Nucleus accumbens (tissue), 56 donors: ENCODE data around the gene FRMPD2.

Experiments used
- DNase-seq, 56 donors: peaks; one replicate each; lab custom pipeline; 2025; lab: John Stamatoyannopoulos, UW

Gene FRMPD2, protein sequence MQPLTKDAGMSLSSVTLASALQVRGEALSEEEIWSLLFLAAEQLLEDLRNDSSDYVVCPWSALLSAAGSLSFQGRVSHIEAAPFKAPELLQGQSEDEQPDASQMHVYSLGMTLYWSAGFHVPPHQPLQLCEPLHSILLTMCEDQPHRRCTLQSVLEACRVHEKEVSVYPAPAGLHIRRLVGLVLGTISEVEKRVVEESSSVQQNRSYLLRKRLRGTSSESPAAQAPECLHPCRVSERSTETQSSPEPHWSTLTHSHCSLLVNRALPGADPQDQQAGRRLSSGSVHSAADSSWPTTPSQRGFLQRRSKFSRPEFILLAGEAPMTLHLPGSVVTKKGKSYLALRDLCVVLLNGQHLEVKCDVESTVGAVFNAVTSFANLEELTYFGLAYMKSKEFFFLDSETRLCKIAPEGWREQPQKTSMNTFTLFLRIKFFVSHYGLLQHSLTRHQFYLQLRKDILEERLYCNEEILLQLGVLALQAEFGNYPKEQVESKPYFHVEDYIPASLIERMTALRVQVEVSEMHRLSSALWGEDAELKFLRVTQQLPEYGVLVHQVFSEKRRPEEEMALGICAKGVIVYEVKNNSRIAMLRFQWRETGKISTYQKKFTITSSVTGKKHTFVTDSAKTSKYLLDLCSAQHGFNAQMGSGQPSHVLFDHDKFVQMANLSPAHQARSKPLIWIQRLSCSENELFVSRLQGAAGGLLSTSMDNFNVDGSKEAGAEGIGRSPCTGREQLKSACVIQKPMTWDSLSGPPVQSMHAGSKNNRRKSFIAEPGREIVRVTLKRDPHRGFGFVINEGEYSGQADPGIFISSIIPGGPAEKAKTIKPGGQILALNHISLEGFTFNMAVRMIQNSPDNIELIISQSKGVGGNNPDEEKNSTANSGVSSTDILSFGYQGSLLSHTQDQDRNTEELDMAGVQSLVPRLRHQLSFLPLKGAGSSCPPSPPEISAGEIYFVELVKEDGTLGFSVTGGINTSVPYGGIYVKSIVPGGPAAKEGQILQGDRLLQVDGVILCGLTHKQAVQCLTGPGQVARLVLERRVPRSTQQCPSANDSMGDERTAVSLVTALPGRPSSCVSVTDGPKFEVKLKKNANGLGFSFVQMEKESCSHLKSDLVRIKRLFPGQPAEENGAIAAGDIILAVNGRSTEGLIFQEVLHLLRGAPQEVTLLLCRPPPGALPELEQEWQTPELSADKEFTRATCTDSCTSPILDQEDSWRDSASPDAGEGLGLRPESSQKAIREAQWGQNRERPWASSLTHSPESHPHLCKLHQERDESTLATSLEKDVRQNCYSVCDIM (N-terminal part only)

DNA sequence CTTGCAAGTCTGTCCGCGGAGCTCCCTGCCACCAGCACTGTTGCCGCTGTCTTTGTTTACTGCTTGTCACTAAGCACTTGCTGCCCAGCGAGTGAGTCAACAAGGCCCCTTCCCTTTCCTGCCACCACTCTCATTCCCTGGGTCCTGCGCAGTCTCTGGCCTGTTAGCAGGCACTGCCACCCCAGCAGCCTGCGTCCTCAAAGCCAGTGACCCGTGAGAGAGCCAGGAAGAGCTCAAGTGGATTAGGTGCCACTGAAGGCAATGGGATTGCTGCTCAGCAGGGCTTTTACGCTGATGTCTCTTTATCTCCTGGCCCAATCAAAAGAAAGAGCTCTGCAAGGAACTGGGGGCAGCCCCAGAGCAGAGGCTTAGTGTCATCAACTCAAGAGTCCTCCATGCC is at the start of gene FRMPD2:
FRMPD2 (minus strand) TSS at position 61 of the 400 bp plus-strand sequence. CDS start 129 bp downstream, outside the sequence.
- DNase-seq = peak in 11 of 56 donors; percentile 12 to 41 (median 22)

DNA sequence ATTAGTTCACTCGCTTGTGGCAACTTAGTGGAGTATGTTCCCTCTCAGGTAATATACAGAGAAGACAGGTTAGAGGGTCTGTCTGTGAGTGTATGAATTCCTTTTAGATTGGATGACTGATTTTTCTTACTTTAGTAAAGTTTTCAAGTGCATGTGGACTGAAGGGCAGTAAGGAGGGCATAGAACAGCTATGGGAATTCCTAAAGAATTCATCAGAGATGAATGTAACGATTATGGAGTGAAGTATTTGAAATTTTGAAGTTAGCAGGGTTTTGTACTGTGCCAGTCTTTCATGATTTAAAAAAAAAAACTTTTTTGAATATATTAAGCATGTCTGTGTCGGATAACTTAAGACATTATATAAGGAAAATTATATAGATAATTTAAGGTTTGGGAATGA is 47.5 kb upstream of the FRMPD2 start:
- no peak for DNase-seq

DNA sequence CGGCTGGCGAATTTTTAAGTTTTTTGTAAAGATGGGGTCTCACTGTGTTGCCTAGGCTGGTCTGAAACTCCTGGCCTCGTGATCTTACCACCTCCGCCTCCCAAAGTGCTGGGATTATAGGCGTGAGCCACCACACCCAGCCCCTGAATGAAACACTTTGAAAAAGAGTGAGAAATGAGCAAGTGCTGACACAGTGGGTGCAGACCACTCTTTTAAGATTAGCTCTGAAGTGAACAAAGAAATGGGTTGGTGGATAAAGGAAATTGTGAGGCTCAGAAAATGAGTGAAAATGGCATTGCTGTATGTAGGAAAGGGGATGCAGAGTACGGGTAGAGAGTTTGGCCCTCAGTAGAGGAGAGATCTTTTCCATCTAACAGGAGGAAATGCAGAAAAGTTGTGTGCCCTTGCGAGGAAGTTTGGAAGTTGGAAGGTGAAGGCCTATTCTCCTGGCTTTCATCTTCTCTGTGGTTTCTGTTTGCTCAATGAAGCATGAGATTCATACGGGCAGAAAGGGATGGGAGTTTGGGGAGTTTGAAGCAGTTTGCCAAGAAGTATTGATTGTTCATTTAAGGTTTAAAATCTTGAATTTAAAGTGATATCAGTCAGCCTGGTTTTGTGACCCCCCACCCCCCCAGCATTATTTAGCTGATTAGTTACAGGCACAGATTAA is 43.0 kb upstream of the FRMPD2 start:
- DNase-seq = no peak

DNA sequence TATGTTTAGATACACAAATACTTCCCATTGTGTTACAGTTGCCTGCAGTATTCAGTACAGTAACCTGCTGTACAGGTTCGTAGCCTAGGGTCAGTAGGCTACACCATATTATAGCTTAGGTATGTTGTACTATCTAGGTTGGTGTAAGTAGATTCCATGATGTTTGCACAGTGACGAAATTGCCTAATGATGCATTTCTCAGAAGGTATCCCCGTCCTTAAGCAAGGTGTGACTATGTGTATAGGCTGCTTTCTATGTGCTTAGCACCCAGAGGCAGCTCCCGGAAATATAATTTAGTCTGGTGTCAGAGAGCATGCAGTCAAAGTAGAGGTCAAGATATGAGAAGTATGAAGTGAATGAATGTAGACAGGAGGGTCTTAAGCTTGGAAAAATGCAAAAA is 41.7 kb upstream of the FRMPD2 start:
- no peak for DNase-seq

DNA sequence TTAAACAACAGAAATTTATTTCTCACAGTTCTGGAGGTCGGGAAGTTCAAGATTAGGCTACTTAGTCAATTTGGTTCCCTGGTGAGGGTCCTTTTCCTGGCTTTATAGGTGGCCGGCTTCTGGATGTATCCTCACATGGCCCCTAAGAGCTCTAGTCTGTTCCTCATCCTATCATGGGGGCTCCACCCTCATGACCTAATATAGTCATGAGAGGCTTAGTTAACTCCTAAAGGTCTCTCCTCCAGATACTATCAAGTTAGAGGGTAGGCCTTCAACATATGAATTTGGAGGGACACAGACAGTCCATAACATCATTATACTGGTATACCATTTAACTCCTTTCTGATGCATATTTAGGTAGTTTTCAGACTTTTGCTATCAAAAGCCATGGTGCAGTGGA is 39.6 kb upstream of the FRMPD2 start:
- DNase-seq = no peak

DNA sequence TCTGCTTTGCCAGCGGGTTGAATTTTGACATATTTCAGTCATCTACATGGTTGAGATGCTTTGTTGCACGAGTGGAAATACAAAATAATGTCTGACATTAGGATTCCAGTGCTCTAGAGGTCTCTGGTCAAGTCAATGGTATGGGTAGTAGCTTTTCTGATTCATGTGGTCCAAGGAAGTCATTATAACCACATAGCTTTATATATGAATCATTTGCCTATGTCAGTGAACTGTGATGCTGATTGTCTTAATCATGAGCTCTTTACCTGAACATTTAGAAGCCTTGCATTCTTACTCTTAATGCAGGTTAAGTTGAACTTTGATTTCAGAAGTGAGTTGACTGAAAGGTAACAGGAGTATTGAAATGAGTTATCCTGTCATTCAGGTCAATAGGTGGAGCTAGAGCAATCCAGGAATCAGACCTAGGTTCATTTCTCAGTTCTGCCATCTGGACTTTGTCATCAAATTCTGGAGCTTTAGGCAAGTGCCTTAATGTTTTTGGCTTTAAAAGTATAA is 35.3 kb upstream of the FRMPD2 start:
- no peak for DNase-seq

DNA sequence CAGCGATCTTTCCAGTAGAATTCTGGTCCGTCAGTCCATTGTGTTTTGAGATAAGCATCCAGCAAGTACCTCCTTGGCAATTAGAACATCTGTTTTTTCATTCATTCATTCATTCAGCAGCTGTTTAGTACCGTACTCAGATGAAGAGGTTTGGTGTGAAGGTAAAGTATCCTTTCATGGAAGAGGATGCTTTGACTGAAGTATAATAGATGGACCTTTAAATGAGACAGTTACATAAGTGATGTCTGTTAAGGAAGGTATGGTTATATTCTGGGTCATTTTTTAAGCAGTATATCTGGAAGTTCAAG is 33.2 kb upstream of the FRMPD2 start:
- DNase-seq = no peak

DNA sequence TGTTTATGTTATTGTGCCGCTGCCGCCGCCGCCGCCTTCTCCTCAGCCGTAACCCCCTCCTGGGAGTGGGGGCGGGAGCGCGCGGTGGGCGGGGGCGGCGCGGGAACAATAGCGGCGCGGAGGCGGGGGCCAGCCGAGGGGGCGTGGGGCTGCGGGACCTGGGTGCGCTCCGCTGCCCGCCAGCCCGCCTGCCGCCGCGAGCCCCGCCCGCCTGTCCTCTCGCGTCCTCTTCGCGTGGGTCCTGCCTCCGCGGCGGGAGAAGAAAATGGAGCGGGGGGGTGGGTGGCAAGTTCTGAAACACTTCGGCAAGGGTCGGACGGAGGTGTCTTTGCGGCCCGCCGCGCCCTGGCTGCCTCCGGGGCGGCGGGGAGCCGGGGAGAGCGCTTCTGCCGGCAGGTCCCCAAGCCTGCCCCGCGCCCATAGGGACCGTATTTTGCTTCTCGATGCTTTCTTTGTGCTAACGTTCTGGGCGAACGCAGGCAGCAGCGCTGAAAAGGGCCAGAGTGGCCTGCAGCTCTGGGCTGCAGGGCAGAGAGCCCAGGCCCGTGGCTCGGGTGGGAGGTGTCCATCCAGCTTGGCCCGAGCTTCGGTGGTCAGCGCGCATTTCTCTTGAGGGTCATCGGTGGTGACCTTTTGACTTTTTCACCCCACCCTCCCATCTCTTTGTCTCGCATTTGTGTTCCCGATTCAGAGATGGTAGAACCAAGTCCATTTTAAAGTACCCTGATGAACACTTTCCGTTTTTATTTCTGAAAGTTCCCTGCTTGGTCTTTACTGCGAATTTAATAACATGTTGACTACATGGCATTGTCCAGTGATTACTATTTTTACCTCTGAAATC is 32.6 kb upstream of the FRMPD2 start:
- DNase-seq = peak in 42 of 56 donors; percentile 39 to 88 (median 70)

DNA sequence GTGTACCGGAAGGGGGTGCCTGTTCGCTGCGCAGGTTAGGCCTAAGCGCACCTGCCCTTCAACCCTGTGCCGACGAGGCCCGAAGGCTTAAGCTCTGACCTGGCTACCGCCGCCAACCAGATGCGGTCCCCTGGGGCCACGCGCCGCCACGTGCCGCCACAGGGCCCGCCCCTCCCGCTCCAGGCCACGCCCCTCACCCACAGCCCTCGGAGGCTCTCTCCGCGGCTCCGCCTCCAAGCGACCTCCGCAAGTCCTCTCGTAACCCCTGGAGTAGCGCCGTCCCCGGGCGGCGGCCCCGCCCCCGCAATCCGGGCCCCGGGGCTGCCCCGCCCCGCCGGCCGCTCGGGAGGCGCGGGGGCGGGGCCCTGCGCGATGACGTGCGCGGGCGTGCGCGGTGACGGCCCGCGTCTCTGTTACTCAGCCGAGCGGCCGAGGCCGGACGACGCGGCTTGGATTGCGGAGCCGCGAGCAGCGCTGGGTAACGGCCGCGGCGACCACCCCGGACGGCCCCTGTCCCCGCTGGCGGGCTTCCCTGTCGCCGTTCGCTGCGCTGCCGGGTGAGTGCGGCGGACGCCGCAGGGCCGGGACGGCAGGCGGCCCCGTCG is 31.9 kb upstream of the FRMPD2 start, which contains the start of gene MAPK8:
MAPK8 (plus strand) TSS at position 413 of the 605 bp plus-strand sequence. CDS start 94,984 bp downstream, outside the sequence.
- DNase-seq = peak in 55 of 56 donors; percentile 50 to 97 (median 85)

DNA sequence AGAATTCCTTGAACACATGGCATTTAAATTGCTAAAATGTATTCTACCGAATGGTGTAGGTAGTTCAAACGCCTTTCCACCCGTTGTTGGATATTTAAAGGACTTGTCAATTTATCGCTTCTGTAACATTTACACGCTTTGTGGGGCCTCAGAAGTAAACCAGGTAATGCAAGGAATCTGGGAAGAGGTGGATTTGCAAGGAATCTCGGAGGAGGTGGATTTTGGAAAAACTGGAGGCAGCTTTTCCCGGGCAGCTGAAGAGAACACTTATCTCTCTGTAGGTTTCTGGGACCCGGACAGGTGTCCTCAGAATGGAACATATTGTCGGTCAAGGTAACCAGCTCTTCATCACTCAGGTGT is 31.4 kb upstream of the FRMPD2 start:
- no peak for DNase-seq

DNA sequence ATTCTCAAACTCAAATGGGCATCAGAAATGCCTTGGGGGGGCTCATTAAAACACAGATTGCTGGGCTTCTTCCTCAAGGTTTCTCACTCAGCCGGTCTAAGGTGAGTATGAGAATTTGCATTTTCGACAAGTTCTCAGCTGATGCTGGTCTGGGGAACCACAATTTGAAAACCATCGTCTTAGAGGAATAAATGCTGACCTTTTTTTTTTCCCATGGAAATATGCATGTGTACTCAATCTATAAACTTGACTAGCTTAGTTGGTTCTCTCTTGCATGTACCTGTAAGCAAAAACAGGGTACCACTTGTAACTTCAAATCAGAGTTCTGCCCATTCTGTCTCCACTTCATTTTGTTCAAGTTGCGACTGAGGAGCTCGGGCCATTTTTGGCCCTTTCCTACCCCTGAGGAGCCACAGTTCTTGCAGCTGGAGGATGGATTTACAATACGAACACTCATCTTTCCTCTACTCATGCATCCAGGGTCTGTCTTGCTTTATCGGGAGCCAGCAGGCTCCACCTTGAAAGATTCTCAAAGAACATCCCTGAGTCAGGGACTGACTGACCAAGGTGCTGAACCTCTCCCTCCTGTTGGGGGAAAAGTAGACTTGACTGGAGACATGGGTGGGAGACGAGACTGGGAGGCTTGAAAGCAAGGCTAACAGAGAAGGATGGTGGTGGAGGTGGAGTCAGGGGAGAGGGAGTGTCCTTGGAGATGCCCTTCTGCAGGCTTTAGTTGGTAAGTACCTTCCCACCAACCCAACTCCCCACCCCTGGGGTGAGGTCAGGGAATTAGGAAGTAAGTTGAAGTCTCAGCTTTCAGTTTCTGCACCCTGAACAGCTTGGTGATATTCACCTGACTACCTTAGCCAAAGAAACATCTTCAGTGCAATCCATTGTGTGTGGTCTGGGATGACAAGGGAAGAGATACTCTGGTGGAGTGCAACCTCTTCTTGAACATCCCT is 28.3 kb upstream of the FRMPD2 start:
- no peak for DNase-seq

DNA sequence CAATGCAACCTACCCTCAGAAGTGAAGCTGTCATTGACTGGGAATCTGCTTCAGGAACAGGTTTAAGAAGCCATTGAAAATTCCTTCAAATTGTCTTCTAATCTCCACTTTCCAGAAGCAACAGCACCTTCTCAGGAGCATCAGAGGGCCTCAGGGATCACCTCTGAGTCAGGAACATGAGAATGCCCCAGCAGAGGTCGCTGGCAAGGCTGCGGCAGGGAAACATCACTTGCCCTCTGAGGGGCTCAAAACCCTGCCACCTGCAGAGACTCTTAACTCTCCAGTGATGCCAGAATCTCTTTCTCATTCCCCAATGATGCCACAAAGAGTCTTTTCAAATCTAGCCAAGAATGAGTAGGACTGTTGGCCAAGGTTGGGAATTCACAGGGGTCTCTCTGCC is 26.1 kb upstream of the FRMPD2 start:
- peak in 2 of 56 donors; percentile 5 to 8 for DNase-seq

DNA sequence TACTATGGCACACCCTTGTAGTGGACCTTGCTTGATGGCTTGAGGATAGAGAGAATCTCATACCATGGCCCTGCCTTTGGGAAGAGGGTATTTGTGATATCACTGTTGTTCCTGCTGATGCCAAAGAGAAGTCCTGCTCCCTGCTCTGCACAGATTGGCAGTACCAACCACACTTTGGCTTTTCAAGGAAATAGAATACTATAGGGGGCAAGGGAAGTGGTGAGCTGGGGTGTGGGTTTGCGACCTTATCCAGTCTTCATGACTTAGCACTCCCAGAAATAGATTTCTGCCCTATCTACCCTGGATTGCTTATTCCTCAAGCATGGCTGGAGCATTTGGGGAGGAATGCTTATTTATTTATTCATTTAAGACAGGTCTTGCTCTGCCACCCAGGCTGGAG is 25.2 kb upstream of the FRMPD2 start:
- DNase-seq = no peak

DNA sequence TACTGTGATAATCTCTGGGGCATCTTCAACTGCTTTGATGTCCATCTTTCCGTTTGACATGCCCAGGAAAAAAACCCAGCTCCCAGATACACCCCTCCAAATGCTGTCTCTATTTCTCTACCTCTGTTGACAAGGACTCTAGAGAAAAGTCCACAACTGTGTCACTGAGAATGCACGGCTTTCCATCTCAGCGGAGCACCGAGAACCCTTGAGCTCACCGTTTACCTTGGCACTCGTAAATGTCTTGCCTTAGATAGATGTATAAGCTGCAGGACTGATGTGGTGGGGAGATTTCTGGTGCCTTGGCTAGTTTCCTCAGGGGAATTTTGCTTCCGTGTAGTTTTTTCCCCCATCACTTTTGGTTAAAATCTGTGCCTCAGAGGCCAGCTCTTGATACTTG is 24.6 kb upstream of the FRMPD2 start:
- no peak for DNase-seq

DNA sequence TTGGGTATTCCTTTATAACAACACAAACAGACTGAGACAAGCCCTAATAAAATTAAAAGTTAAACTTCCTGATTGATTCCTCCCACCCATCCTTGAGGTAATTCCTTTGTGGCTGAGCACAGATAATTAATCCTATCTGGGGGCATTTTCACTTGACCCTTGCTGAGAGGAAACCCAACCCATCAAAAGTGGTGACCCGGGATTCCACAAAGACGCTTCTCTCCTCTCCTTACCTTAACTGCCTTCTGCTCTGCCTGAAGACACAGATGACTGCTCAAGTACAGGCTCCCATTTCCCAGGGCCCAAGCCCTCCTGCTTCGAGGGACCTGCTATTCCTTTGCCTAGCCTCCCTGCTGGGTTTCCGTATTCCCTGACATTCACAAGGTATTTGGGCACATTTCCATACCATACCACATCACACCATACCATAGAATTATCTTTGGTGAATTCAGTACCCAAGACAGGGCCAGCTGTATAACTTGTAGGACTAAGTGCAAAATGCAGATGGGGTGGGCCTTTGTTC is 22.1 kb upstream of the FRMPD2 start:
- DNase-seq = no peak

DNA sequence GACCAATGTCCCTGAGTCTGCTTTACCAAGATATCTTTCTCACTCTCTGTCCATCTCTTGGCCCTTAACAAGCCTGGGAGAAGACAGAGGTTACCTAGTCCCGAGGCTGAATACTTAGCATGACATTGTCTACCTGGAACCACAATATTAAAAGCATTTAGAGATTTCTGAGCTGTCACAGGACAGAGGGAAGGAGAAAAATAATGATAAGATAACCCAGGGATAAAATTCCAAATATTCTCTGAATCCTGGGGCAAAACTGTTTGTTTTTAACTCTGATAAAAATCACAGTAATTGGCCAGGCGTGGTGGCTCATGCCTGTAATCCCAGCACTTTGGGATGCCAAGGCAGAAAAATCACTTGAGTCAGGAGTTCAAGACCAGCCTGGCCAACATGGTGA is 19.9 kb upstream of the FRMPD2 start:
- DNase-seq = no peak

DNA sequence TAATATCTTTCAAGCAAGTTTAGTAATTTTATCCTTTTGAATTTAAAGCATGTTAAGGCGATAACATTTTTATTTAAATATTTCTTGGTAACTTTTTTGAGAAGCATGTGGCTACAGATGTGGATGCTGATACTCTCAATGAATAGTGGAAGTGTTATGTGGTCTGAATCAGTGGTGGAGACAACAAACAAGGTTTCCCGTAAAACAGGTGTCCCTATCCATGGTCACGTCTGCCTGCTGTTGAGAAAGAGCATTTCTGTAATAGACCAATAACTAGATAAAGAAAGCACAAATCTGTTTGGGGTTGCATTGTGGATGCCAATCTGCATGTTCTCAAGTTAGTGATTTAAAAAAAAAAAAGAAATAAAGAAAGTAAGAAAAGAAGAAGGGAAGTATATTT is 18.1 kb upstream of the FRMPD2 start:
- no peak for DNase-seq
